SKM-1 (cell line): ENCODE results near the gene LIMS2.

ENCODE experiments used
- DNase-seq: peaks from one replicate; lab custom pipeline; 2025; ENCODE audit not compliant: unreplicated experiment; lab: John Stamatoyannopoulos, UW

Gene LIMS2

DNA sequence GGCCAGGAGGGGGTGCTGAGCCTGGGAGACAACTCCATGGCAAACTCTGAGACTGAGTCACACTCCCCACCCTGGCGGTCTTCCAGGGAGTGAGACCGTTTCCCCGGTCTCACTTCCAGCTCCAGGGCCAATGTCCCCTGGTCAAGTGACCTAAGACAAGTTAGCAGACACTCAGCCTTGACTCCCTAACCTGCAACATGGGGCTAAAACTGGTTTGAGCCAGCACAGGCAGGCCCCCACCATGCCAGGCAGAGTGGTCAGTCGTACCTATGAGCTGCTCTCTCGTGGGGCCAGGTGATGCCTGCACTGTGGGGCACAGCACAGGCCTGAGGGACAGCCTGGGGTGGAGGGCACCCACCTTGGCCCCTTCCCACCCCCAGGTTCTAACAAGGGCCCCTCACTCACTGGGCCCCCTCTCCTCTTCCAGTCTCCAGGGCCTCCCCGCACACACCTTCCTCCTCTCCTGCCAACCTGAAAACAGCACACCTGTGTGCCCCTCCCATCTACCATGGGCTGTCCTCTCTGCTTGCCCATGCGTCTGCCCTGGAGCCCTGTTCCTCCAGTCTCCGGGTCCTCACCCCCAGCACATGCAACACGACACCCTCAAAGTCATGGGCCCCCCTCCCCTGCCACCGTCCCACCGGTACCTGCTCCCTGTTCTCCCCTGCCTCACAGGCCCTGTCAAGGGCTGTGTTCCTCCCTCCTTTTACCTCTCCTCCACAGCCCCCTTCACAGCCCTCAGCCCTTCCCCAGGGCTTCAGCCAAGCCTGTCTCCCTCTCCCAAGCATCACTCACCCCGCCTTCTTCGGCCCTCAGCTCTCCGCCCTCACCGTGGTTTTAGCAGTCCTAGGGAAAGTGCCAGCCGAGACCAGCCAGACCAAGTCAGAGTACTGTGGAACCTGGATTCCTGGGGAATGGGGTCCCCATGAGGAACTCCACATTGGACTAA, 27.8 kb downstream of the LIMS2 start:
- no peak for DNase-seq

DNA sequence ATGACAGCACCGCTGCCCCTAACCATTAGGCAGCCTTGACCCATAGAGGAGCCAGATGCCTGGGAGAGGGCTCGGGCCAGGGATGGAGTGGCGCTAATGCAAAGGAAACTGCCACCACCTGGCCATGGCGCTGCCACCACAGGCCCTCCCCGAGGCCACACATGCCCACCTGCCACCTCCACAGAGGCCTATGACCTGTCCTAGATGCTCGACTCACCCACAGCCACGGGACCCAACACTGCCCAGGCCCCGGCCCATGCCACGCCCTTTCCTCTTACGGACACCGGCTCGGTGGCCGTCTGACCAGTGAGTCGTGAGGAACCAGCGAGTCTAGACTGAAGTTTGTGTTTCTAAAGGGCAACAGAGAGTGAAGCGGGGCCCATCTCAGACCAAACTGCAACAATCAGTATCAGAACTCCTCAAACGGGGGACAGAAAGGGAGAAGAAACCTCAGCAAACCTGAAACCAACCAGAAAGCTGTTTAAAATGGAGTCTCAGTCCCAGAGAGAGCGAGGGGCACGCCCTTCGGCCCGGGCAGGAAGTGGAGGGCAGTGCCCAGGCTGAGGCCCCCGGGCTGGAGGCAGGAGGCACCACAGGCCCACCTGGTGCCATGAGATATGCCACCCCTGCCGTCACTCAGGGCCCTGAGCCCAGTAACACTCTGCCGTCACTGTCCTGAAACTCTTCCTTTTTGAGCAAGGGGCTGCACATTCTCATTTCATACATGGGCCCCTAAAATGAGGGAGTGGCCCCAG, 28.7 kb downstream of the LIMS2 start:
- DNase-seq = no peak

DNA sequence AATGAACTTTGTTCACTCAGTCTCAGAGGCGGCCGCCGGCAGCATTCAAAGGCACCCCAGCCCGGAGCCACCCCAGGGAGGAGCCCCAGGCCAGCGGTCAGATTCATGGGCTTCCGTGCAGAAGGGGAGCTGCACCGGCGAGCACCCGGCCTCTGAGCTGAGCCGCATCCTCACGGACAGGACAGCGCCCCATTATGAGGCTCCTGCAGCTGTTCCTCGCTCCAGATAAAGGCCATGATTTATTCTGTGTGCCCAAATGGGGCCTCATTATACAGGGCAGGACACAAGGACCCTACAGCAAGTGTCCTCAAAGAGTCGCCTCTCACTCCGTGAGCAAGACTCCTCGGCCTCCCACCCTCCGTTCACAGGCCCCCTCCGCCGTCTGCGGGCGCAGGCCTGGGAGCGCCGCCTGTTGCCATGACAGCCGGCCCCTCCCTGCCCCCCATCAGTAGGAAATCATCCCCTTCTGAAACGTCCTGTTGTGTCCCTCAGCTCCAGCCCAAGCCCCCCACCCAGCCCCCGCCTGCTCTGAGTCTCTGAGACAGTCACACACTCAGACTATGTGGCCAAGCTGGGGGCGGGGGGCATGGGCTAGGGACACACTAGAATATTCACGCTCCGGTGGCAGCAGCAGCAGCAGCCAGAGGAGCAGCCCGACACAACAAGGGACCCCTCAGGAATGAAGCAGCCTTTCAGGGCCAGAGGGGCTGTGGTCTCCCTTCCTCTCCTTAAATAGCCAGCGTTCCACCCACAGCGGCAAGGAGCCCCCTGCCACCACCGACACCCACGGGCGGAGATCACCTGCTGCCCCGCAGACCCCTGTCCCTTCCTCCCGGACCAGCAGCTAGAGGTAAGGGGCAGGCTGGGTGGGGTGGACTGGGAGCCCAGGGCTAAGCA, 29.7 kb downstream of the LIMS2 start, which contains the start of gene GPR17:
TSS of gene GPR17 (plus strand) at position 759 of the 897 bp plus-strand sequence. CDS start 4,583 bp downstream, outside the sequence.
- DNase-seq = no peak

DNA sequence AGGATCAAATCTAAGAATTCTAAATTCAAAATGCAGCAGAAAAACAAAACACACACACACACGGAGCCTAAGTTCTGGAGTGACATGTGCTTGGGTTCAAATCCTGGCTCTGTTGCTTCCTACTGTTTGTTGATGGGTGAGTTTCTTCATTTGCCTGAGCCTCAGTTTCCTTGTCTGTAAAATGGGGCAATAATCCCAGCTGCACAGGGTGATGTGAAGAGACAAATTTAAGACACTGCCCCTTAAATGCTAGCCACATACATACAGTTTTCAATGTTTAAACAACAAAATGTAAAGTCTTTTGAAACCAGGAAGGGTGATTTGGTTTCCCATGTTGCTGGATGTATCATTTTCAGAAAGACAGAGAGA, 30.3 kb downstream of the LIMS2 start:
- no peak for DNase-seq

DNA sequence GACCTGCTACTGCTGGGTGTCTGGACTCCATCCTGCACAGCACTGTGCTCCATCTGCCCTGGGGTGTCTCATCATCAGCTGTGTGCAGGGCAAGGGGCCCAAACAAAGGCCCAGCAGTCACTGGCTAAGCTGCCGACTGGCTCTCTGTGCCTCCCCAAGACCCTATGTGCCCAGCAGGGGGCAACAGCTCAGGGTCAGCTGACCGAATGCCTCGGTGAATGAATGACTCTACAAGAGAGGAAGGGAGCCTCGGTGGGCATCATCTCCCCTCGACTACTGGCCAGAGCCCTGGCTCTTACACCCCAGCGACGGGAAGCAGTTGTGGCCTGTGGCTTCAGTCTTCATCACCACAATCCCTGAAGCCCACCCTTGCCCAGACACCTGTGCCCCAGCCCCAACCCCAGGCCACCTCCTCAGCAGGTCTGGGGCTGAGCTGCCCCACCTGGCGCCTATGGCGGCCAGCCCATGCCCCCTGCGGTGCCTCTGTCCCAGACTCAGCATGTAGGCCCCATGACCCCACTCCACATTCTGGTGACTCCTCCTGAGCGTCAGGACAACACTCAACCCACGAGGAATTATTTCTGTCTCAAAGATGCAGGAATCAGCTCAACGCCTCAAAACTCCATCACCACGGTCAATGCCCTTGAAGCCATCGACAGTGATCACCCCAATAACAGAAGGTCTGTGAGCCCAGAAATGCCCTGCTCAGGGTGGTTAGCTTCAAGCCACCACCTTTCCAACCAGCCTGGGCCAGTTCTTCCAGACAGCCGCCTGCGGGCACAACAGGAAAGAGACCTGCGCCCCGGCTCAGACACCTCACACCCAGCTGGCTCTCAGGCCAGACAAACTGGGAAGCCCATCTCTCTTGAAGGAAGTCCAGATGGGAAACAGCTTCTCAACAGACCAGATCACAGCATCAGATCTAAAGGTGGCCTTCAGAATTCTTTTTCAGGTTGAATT, 31.0 kb downstream of the LIMS2 start:
- DNase-seq = no peak

DNA sequence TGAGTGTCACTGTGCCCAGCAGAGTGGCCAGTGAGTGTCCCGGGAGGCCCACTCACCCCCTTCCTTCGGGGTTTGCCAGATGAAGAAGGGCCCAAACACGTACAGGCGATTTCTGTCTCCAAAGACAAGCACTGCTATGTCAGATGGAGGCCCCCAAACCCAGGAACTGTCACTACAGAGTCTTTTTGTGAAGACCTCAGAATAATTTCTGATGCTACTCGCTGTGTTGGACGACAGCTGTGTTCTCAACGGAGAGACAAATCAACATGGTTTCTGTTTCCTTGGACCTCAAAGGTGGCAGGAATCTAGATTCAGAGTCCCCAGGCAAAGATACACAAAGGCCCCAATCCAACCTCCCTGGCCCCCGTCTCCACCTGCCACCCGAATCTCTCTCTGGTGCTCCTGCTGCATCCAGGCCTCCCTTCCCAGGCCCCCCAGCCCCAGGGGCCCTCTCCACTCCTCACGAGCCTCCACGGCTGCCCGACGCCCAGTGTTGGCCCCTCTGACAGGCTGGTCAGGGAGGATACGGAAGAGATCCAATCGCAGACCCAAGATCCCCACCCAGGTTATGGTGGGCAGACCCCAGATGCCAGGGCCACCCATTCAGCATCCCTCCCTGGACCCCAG, 31.8 kb downstream of the LIMS2 start:
- no peak for DNase-seq

DNA sequence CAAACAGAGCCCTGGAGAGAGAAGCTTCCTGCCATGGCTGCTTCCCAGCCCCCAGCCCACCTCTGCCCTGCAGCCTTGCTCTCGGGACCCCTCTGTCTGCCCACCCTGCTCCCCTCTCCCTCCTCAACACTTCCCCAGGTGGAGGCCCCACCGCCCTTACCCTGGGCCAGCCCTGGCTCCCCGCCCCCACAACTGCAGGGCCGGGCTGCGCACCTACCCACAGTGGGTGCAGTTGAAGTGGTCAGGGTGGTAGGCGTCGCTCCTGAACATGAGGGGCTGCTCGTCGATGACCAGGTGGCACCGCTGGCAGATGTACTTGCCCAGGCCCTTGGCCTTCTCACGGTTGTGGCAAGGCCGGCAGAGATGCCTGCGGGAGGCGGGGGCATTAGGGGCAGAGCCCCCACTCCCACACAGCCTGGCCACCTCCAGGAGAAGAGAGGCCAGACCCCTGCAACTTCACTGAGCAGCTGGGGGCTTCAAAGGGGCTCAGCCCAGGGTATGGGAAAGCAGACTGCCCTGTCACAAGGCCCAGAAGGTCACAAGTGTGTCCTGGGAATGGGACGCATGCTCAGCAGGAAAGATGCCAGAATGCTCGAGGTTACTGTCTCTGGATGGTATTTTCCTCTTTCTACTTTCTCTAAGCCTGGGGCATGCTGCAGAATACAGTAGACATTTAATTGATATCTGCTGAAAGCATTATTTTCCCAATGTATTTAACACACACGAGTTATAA, 32.5 kb downstream of the LIMS2 start:
- no peak for DNase-seq

DNA sequence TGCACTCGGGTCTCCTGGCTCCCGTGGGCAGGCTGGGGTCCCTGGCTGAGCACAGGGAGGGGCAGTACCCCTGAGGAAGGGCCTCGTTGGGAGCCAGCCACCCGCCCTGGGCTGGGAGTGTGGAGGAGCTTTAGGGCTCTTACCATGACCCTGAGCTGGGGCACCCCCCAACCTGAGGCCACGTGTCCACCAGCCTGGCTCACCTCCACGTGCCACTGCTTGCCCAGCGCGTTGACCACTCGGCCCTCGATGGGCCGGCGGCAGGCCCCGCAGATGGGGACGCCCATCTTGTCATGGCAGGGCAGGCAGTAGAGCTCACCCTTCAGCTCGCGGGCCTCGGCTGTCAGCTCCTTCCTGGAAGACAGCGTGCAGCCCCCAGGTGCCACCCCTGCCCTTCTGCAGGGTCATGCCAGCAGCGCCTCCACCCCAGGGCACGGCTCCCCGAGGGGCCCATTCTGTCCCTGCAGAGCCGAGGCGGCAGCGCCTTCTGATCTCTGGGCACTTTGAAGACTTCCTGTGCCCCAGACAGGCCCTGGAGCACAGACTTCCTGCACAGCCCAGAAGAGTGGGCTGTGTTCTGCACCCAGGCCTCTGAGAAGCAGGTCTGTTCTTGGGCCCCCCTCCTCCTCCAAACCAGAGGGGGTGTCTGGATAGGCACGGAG, 33.4 kb downstream of the LIMS2 start:
- DNase-seq = no peak

DNA sequence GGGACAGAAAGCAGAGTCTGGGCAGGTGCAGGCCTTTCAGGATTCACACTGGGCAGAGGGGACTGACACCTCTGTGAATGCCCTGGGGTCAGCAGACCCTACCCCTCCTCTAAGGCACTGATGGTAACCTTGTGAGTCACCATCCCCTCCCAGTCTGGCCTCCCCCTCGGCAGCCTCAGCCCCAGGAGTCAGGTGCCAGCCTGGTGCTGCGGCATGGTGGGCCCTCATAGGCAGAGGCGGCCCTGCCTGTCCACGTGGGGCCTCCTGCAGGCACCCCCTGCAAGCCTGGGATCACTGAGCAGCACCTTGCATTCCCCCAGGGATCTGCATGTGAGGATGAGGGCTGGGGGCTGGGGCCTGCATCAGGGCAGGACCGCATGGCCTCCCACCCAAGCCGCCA, 34.2 kb downstream of the LIMS2 start:
- DNase-seq = no peak

DNA sequence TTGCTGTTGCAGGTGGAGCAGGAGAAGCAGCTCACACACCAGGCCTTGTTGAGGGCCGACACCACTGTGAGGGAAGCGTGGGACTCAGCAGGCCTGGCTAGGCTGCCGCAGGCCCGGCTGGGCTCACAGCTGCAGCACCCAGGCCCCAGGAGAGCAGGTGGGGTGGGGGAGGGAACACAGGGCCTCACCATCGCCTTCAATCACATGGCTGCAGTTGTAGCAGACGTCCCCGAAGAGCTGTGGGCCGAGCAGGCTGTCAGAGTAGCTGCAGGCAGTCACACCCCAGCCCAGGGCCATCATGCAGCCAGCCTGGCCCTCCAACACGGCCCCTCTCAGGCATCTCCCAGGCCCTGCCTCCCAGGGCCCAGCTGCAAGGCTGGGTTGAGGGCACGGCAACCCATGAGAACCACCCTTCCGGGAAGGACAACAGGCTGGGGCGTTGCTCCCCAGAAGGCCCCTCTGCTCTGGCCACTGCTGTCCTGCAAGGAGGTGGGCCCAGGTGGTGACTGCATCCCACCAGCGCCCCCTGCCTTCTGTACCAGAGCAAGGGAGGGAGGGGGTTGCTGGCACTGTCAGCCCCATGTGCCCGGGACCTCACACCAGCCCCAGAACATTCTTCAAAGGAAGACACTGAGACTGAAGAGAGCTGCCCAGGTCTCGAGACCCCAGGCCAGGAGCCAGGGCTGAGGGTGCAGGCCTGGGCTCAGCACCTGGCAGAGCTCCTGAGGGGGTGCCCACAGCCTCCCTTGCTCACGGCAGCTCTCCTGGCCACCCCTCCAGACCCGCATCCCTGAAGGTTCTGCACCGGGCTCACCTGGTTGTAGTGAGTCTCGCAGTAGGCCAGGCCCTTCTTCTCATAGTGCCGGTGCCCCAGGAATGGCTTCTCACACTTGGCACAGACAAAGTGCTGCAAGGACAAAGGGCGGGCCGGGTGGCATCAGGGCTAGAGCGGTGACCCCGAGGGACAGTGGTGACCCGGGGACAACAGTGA, 35.0 kb downstream of the LIMS2 start:
- DNase-seq = no peak

DNA sequence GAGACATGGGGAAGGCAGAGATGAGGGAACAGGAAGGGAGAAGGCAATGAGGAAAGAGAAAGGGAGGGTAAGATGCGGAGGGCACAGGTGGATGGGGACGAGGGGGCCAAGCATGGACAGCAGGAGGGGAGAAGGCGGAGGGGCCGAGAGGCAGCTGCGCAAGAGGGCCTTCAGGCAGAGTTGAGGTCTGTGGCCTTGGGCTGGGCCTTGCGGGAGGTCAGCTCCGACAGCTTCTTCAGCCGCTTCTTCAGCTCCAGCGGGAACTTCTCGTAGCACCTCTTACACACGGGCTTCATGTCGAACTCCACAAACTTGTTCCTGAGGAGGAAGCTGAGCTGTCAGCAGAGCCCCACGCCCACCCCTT, 36.2 kb downstream of the LIMS2 start:
- no peak for DNase-seq

DNA sequence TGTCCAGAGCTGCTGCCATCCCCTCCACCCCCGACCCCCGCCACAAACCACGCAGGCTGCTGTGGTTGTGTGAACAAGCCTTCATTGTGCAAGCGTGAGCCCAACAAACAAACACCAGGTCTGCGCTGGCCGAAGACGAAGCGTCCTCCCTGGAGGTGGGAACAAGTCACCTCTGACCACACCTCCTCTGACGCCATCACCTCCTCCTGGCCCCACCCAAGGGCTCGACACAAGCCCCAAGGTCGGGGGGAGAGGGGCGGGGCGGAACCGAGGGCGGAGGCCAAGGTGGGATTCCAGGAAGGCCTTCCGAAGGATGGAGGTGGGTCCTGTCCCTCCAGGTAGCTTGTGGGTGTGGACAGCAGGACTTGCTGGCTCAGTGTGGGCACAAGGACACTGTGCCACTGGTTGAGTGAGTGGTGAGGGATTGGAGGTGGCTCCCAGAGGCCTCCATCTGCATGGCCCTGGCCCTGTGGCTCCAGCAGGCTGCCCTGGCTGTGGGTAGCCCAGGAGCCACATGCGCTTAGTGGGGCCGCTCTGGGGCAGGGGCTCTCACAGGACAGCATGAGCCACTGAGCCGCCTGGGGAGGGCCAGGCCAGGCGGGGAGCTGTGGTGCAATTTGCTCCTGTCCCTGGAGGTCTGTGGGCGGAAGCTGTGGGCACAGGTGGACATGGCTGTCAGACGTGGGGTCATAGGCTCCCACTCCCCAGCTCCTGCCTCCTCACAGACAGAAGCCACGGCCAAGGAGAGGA, 36.8 kb downstream of the LIMS2 start:
- no peak for DNase-seq

DNA sequence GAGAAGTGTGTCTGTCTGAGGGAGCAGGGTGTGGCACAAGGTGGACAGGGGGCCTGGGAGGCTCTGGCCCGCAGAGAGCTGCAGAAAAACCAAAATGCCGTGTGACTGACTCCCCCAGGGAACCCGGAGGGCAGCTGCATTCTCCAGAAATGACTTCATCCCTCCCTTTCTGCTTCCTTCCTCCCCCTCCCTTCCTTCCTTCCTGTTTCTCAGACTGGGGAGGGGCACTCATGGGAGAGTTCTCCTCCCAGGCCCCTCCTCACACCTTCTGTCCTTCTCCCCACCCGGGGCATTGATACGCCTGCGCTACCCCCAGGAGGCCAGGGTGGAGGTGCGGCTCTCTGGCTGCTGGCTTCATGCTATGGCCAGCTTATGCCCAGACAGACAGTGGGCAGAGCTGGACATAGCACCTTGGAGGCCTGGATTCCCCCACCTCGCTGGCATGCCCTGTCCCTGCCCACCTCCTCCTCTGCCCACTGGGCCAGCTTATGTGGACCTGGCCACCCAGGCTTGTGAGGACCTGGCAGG, 37.5 kb downstream of the LIMS2 start:
- DNase-seq = peak; percentile 58

DNA sequence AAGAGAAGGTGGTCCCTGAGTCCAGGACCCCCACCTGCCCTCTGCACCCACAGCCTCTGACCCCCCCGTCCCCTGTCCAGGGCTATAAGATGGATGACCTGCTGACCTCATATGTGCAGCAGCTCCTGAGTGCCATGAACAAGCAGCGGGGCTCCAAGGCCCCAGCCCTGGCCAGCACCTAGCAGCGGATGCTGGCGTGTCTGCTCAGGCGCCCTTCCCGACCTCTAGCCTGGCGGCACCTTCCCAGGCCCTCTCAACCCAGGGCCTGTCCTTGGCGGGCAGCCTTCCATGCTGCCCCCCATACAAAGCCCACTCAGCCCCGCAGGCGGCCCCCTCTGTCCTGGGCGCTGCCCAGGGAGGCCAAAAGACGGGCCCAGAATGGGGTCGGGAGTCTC, 38.1 kb downstream of the LIMS2 start:
- DNase-seq = no peak

DNA sequence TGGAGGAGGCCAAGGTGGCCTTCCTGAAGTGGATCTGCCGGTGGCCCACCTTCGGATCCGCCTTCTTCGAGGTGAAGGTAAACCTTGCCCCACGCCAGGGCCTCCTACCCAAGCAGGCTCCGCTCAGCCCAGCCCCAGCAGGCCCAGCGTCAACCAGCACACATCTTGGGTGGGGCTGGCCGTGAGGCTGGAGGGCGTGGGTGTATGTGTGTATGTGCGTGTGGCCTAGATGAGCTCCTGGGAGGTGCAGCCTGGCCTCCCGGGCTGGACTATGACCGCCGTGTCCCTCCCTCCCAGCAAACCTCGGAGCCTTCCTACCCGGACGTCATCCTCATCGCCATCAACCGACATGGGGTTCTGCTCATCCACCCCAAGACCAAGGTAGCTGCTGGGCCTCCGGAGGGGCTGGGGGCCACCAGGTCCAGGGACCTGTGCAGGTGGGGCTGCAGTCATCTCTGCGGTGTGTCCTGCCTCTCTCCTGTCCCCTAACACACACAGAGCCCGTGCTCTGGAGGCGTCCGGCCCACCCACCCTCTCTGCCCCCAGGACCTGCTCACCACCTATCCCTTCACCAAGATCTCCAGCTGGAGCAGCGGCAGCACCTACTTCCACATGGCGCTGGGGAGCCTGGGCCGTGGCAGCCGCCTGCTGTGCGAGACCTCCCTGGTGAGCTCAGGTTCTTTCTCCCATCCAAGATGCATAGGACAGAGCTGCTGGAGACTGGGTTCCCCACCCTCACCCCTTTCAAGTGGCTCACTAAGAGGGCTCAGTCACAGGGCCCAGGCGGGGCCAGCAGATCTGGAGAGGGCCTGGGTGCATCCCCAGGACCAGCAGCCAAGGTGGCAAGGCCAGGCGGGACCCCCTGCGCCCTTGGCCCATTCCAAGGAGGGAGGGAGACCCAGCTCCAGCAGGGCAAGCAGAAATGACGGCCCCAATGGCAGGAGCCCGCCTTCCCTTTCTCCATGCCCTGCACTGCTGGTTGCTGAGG, 38.8 kb downstream of the LIMS2 start:
- no peak for DNase-seq
